T-helper 17 cell (primary cell): ENCODE results near the gene SLC9A8. TPM values are rescaled to one million over a fixed set of nuclear protein-coding genes. Genes with fewer than 3 reads are reported as not detected.
"Not testable (repeated sequence)": the region's sequence is repeated elsewhere in the genome, so short reads cannot be mapped to it uniquely, and the experiment has no call there.

Experiments
- ATAC-seq: fragments of 150-1000 bp; cut with Tn5 transposase; 2 replicates; pipeline ENCODE4 v1.10.0; 2021; ENCODE audit warnings: mild to moderate bottlenecking, moderate library complexity
- DNase-seq, 3 donors: peaks; one replicate each; pipeline versions ENCODE4 v3.0.0 to v3.0.0-alpha.2; 2020 to 2021
- H3K9me3 ChIP-seq: one replicate; pipeline ENCODE4 v1.7.0; 2013; ENCODE audit warnings: low read length, mild to moderate bottlenecking; ENCODE audit not compliant: control insufficient read depth, poor library complexity, severe bottlenecking
- H3K27ac Mint-ChIP-seq: one replicate; pipeline ENCODE4 v1.8.0; 2022; ENCODE audit warnings: mild to moderate bottlenecking, moderate library complexity, mixed read lengths
- H3K27me3 Mint-ChIP-seq: one replicate; pipeline ENCODE4 v1.8.0; 2022; ENCODE audit warnings: mixed read lengths
- H3K36me3 Mint-ChIP-seq: one replicate; pipeline ENCODE4 v1.8.0; 2022; ENCODE audit warnings: low read depth, mixed read lengths
- H3K4me1 Mint-ChIP-seq: one replicate; pipeline ENCODE4 v1.8.0; 2022; ENCODE audit warnings: mild to moderate bottlenecking, mixed read lengths
- H3K4me3 Mint-ChIP-seq: one replicate; pipeline ENCODE4 v1.8.0; 2022; ENCODE audit warnings: mild to moderate bottlenecking, moderate library complexity, mixed read lengths
- total RNA-seq, 4 donors: library from RNA in 2 of 4; stranded (reverse) in 2 of 4; gene quantifications; one replicate each; pipeline ENCODE4 v1.2.3 and lab custom pipeline; 2022 to 2026

SLC9A8 gene
- total RNA-seq, 2 donors from 2014 or later = 42.4 to 44.8 TPM

- H3K4me3 Mint-ChIP-seq = no peak overlapping the region
- peaks cover 15% of the 10 kb centered on the region for H3K4me1 Mint-ChIP-seq
- H3K9me3 ChIP-seq = no peaks in the 10 kb centered on the region
- peak overlapping the region; percentile 72 for H3K27ac Mint-ChIP-seq
- ATAC-seq (no peak), DNase-seq (no peak)
- peaks cover 2% of the 10 kb centered on the region for H3K36me3 Mint-ChIP-seq
- no peaks in the 10 kb centered on the region for H3K27me3 Mint-ChIP-seq
Measured at GRCh38 chr20:49854190-49854875, 41.7 kb downstream of the SLC9A8 start.

- H3K4me1 Mint-ChIP-seq = peaks cover 10% of the 10 kb centered on the region
- no peaks in the 10 kb centered on the region for H3K9me3 ChIP-seq
- ATAC-seq = no peak
- no peak overlapping the region for H3K4me3 Mint-ChIP-seq
- H3K36me3 Mint-ChIP-seq = peaks cover 2% of the 10 kb centered on the region
- no peak for DNase-seq
- no peak overlapping the region for H3K27ac Mint-ChIP-seq
- no peaks in the 10 kb centered on the region for H3K27me3 Mint-ChIP-seq
Measured at GRCh38 chr20:49856904-49857303, 44.3 kb downstream of the SLC9A8 start.

GRCh38 chr20:49858076-49858585 is 45.5 kb downstream of the SLC9A8 start:
- H3K27ac Mint-ChIP-seq = peak overlapping the region; percentile 21

GRCh38 chr20:49859011-49859410 is 46.4 kb downstream of the SLC9A8 start:
- no peaks in the 10 kb centered on the region for H3K9me3 ChIP-seq
- ATAC-seq (no peak), DNase-seq (no peak)
- peak overlapping the region; percentile 21 for H3K27ac Mint-ChIP-seq
- H3K36me3 Mint-ChIP-seq = peaks cover 2% of the 10 kb centered on the region
- H3K4me3 Mint-ChIP-seq = no peak overlapping the region
- peaks cover 10% of the 10 kb centered on the region for H3K4me1 Mint-ChIP-seq
- no peaks in the 10 kb centered on the region for H3K27me3 Mint-ChIP-seq

More at GRCh38 chr20:49858076-49858585, 45.5 kb downstream of the SLC9A8 start:
- no peak for DNase-seq
- peaks cover 2% of the 10 kb centered on the region for H3K36me3 Mint-ChIP-seq
- no peak for ATAC-seq
- no peak overlapping the region for H3K4me3 Mint-ChIP-seq
- no peaks in the 10 kb centered on the region for H3K27me3 Mint-ChIP-seq
- H3K4me1 Mint-ChIP-seq = peaks cover 10% of the 10 kb centered on the region
- H3K9me3 ChIP-seq = no peaks in the 10 kb centered on the region

- H3K4me1 Mint-ChIP-seq = peaks cover 8% of the 10 kb centered on the region
- H3K36me3 Mint-ChIP-seq = peaks cover 3% of the 10 kb centered on the region
- H3K27ac Mint-ChIP-seq = no peak overlapping the region
- H3K9me3 ChIP-seq = no peaks in the 10 kb centered on the region
- no peak overlapping the region for H3K4me3 Mint-ChIP-seq
- DNase-seq (no peak), ATAC-seq (no peak)
- H3K27me3 Mint-ChIP-seq = no peaks in the 10 kb centered on the region
Measured at GRCh38 chr20:49859807-49860206, 47.2 kb downstream of the SLC9A8 start.

GRCh38 chr20:49861232-49861631 is 48.6 kb downstream of the SLC9A8 start:
- not testable (repeated sequence) for H3K4me1 Mint-ChIP-seq, H3K27me3 Mint-ChIP-seq, H3K36me3 Mint-ChIP-seq, H3K9me3 ChIP-seq, DNase-seq, ATAC-seq, H3K4me3 Mint-ChIP-seq
- peak overlapping the region; percentile 79 for H3K27ac Mint-ChIP-seq

GRCh38 chr20:49862607-49863200 is 50.1 kb downstream of the SLC9A8 start:
- Mint-ChIP-seq H3K27ac (no peak overlapping the region), H3K27me3 (no peaks in the 10 kb centered on the region), H3K4me3 (no peak overlapping the region), H3K36me3 (peaks cover 7% of the 10 kb centered on the region), H3K4me1 (peaks cover 14% of the 10 kb centered on the region)
- ATAC-seq = no peak
- no peaks in the 10 kb centered on the region for H3K9me3 ChIP-seq
- no peak for DNase-seq

- H3K4me1 Mint-ChIP-seq = peaks cover 14% of the 10 kb centered on the region
- no peak for ATAC-seq
Measured at GRCh38 chr20:49863666-49864065, 51.0 kb downstream of the SLC9A8 start.

GRCh38 chr20:49865559-49865958 is 52.9 kb downstream of the SLC9A8 start:
- H3K4me3 Mint-ChIP-seq = no peak overlapping the region

More at GRCh38 chr20:49863666-49864065, 51.0 kb downstream of the SLC9A8 start:
- DNase-seq = no peak
- H3K4me3 Mint-ChIP-seq = no peak overlapping the region
- H3K36me3 Mint-ChIP-seq = peaks cover 7% of the 10 kb centered on the region
- H3K27ac Mint-ChIP-seq = no peak overlapping the region
- H3K27me3 Mint-ChIP-seq = no peaks in the 10 kb centered on the region
- no peaks in the 10 kb centered on the region for H3K9me3 ChIP-seq

GRCh38 chr20:49866051-49866450 is 53.4 kb downstream of the SLC9A8 start:
- ATAC-seq = peak; percentile 39
- peaks cover 7% of the 10 kb centered on the region for H3K36me3 Mint-ChIP-seq
- no peak overlapping the region for H3K4me3 Mint-ChIP-seq
- no peaks in the 10 kb centered on the region for H3K9me3 ChIP-seq
- H3K27ac Mint-ChIP-seq = peak overlapping the region; percentile 75
- no peak for DNase-seq
- peaks cover 16% of the 10 kb centered on the region for H3K4me1 Mint-ChIP-seq
- no peaks in the 10 kb centered on the region for H3K27me3 Mint-ChIP-seq

More at GRCh38 chr20:49865559-49865958, 52.9 kb downstream of the SLC9A8 start:
- no peaks in the 10 kb centered on the region for H3K9me3 ChIP-seq
- H3K27me3 Mint-ChIP-seq = no peaks in the 10 kb centered on the region
- peaks cover 19% of the 10 kb centered on the region for H3K4me1 Mint-ChIP-seq
- ATAC-seq (no peak), DNase-seq (no peak)
- H3K27ac Mint-ChIP-seq = peak overlapping the region; percentile 75
- H3K36me3 Mint-ChIP-seq = peaks cover 7% of the 10 kb centered on the region

- Mint-ChIP-seq H3K27me3 (no peaks in the 10 kb centered on the region), H3K4me3 (no peak overlapping the region), H3K4me1 (peaks cover 11% of the 10 kb centered on the region), H3K27ac (peak overlapping the region; percentile 75), H3K36me3 (peaks cover 7% of the 10 kb centered on the region)
- DNase-seq (no peak), ATAC-seq (no peak)
- H3K9me3 ChIP-seq = no peaks in the 10 kb centered on the region
Measured at GRCh38 chr20:49867453-49868215, 55.0 kb downstream of the SLC9A8 start.

GRCh38 chr20:49868538-49868937 is 55.9 kb downstream of the SLC9A8 start:
- H3K36me3 Mint-ChIP-seq = peaks cover 7% of the 10 kb centered on the region
- no peak for DNase-seq
- H3K27ac Mint-ChIP-seq = no peak overlapping the region
- peaks cover 11% of the 10 kb centered on the region for H3K4me1 Mint-ChIP-seq
- no peak for ATAC-seq
- no peaks in the 10 kb centered on the region for H3K27me3 Mint-ChIP-seq
- H3K9me3 ChIP-seq = no peaks in the 10 kb centered on the region
- no peak overlapping the region for H3K4me3 Mint-ChIP-seq

- H3K4me3 Mint-ChIP-seq = no peak overlapping the region
- DNase-seq = no peak
- H3K9me3 ChIP-seq = no peaks in the 10 kb centered on the region
- H3K4me1 Mint-ChIP-seq = peaks cover 11% of the 10 kb centered on the region
- no peak for ATAC-seq
- no peak overlapping the region for H3K27ac Mint-ChIP-seq
- no peaks in the 10 kb centered on the region for H3K27me3 Mint-ChIP-seq
- H3K36me3 Mint-ChIP-seq = peaks cover 7% of the 10 kb centered on the region
Measured at GRCh38 chr20:49868964-49869363, 56.3 kb downstream of the SLC9A8 start.
